ENCODE results near the gene B4GALT5.

Gene B4GALT5

GRCh38 chr20:49646528-49646927, 67.2 kb downstream of the B4GALT5 start:
- Histone ChIP-seq H3K27me3 (no peaks in the 10 kb centered on the region), H3K4me3 (ENCODE audit: low read depth, low read length) (no peak overlapping the region), H3K4me1 (0 out of 2 replicates have a peak, but pooled peaks cover 4% of the 10 kb centered on the region), H3K36me3 (peaks cover 69% of the 10 kb centered on the region), H3K9me3 (no peaks in the 10 kb centered on the region)
- no peak for DNase-seq
- no peak for TF ChIP-seq CTCF (IDR thresholded peaks at IDR 0.05; ENCODE audit: low read depth, low read length)

GRCh38 chr20:49646126-49646525, 67.6 kb downstream of the B4GALT5 start:
- Histone ChIP-seq H3K4me1 (0 out of 2 replicates have a peak, but pooled peaks cover 4% of the 10 kb centered on the region), H3K9me3 (no peaks in the 10 kb centered on the region), H3K27me3 (no peaks in the 10 kb centered on the region), H3K4me3 (ENCODE audit: low read depth, low read length) (no peak overlapping the region), H3K36me3 (peaks cover 70% of the 10 kb centered on the region)
- no peak for DNase-seq
- no peak for TF ChIP-seq CTCF (IDR thresholded peaks at IDR 0.05; ENCODE audit: low read depth, low read length)

GRCh38 chr20:49644980-49645565, 68.6 kb downstream of the B4GALT5 start:
- Histone ChIP-seq H3K27me3 (no peaks in the 10 kb centered on the region), H3K4me3 (ENCODE audit: low read depth, low read length) (no peak overlapping the region), H3K9me3 (no peaks in the 10 kb centered on the region), H3K4me1 (peaks cover 10% of the 10 kb centered on the region), H3K36me3 (peaks cover 81% of the 10 kb centered on the region)
- no peak for DNase-seq
- no peak for TF ChIP-seq CTCF (IDR thresholded peaks at IDR 0.05; ENCODE audit: low read depth, low read length)

- H3K4me1 ChIP-seq, result peaks cover 10% of the 10 kb centered on the region
- peaks cover 84% of the 10 kb centered on the region for H3K36me3 ChIP-seq
- no peak for TF ChIP-seq CTCF (IDR thresholded peaks at IDR 0.05; ENCODE audit: low read depth, low read length)
- no peak for DNase-seq
- H3K9me3 ChIP-seq, result no peaks in the 10 kb centered on the region
- no peak overlapping the region for H3K4me3 ChIP-seq (ENCODE audit: low read depth, low read length)
- no peaks in the 10 kb centered on the region for H3K27me3 ChIP-seq
Measured at GRCh38 chr20:49642816-49643215, 70.9 kb downstream of the B4GALT5 start.

GRCh38 chr20:49641683-49642656, 71.7 kb downstream of the B4GALT5 start:
- no peak overlapping the region for H3K4me3 ChIP-seq (ENCODE audit: low read depth, low read length)
- H3K36me3 ChIP-seq, result peaks cover 83% of the 10 kb centered on the region
- DNase-seq, result no peak
- peaks cover 14% of the 10 kb centered on the region for H3K4me1 ChIP-seq
- H3K27me3 ChIP-seq, result no peaks in the 10 kb centered on the region
- TF ChIP-seq CTCF (IDR thresholded peaks at IDR 0.05; ENCODE audit: low read depth, low read length), result no peak
- H3K9me3 ChIP-seq, result no peaks in the 10 kb centered on the region

Measured in BE2C (cell line).